Central memory CD8-positive, alpha-beta T cell (primary cell): ENCODE results near the gene GDPD4.
A peak's percentile ranks its signal among the peaks of the same experiment; 100 is the strongest.

ENCODE experiments used
- ATAC-seq: fragments of 150-1000 bp; cut with Tn5 transposase; replicated peaks from 2 replicates; pipeline ENCODE4 v1.10.0; 2022; ENCODE audit warnings: mild to moderate bottlenecking, moderate FRiP score, moderate number of reproducible peaks; ENCODE audit not compliant: poor library complexity, severe bottlenecking; ENCODE audit errors: extremely low read depth
- DNase-seq, 2 donors: peaks; one replicate each; pipeline ENCODE4 v3.0.0; 2021; ENCODE audit warnings: low spot score in 2 of 2
- H3K27ac Mint-ChIP-seq: one replicate; pipeline ENCODE4 v1.8.0; 2022; ENCODE audit warnings: low read depth, mild to moderate bottlenecking, moderate library complexity, mixed read lengths
- H3K27me3 Mint-ChIP-seq: one replicate; pipeline ENCODE4 v1.8.0; 2022; ENCODE audit warnings: mixed read lengths
- H3K36me3 Mint-ChIP-seq: one replicate; pipeline ENCODE4 v1.8.0; 2022; ENCODE audit warnings: mild to moderate bottlenecking, moderate library complexity, mixed read lengths; ENCODE audit not compliant: insufficient read depth
- H3K4me1 Mint-ChIP-seq: one replicate; pipeline ENCODE4 v1.8.0; 2022; ENCODE audit warnings: mixed read lengths
- H3K4me3 Mint-ChIP-seq: one replicate; pipeline ENCODE4 v1.8.0; 2022; ENCODE audit warnings: mild to moderate bottlenecking, moderate library complexity, mixed read lengths
- H3K9me3 Mint-ChIP-seq: one replicate; pipeline ENCODE4 v1.8.0; 2022; ENCODE audit warnings: mixed read lengths

GDPD4 gene

DNA sequence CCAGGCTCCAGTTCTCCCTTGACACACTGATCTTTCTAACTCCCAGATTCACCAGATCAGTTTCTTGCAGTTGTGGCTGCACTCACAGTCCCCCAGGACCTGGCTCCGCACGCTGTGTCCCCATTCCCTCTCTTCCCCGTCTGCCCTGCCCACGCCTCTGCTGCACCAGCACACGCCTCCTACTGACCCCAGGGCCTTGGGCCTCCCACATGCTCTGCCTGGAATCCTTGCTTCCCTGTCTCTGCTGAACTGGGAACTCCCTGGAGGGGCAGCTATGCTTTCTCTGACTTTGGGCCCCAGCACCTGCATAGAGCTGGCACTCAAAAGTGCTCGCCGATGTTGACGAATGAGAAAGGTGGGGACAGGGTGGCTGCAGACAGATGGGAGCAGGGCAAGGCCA is 104.5 kb downstream of the GDPD4 start:
- Mint-ChIP-seq H3K27ac (no peak overlapping the region), H3K9me3 (no peaks in the 10 kb centered on the region), H3K4me1 (peaks cover 6% of the 10 kb centered on the region), H3K4me3 (no peak overlapping the region), H3K27me3 (peaks cover 16% of the 10 kb centered on the region), H3K36me3 (no peaks in the 10 kb centered on the region)
- no peak for DNase-seq
- no peak for ATAC-seq

DNA sequence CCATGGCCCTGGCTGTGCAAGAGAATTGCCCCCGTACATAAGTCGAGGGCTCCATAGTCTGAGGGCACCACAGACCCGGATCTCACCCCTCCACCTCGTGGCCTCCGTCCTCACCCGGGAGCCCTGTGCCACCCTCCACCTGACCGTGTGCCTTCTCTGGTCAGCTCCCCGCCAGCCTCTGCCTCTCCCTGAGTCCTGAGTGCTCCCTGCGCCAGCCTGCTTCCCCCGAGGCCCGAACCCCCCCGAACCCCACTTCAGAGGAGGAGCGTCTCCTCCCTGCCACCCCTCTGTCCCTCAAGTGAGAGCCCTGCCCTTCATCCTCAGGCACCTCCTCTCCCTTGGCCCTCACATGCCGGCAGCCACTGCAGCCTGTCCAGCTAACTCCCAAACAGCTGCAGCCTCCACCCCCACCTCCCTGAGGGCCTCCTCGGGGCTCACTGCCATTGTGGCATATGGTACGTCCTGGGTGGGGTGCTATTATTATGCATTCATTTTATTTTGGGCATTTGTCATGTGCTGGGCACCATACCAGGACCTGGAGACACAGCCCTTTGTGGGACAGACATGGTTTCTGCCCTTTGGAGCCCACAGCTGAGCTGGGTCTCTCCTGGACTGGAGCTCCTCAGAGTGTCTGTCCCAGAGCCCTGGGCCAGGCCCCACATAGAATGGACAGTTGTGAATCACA is 106.3 kb downstream of the GDPD4 start:
- no peak for ATAC-seq
- no peak for DNase-seq
- no peak overlapping the region for H3K27ac Mint-ChIP-seq
- H3K4me1 Mint-ChIP-seq = peaks cover 6% of the 10 kb centered on the region
- no peaks in the 10 kb centered on the region for H3K36me3 Mint-ChIP-seq
- no peaks in the 10 kb centered on the region for H3K9me3 Mint-ChIP-seq
- H3K27me3 Mint-ChIP-seq = peaks cover 16% of the 10 kb centered on the region
- H3K4me3 Mint-ChIP-seq = no peak overlapping the region

DNA sequence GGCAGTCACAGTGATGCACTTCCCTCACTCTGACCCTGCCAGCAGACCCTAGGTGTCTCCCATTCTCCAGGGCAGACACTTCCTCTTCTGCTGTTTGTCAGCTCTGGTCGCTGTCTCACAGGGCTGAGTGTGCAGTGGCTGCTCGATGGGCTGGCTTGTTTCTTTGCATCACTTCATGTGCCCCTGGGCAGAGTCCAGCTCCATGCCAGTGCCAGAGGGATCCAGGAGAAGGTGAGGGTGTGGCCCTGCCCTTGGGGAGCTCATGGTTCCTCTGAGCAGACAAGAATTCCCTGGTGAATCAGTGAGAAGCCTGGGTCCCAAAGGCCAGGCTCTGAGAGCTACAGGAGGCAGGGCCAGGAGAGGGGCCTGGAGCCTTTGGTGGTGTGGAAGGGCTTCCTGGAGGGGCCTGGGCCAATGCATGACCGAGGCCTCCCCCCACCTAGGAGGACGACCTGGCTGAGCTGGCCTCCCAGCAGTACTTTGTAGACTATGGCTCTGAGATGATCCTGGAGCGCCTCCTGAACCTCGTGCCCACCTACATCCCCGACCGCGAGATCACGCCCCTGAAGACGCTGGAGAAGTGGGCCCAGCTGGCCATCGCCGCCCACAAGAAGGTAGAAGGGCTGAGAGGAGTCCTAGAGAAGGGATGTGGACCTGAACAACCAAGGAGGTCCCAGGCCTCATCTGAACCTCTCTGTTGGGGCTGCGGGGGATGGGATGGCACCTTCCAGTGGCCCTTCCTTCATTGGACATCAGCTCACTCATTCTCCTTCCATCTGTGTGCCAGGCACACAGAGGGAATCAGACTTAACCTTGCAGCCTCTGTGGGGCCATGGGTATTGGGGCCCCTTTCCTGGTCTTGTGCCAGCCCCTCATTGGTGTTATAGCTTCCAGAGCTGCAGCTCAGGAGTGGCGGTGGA is 107.3 kb downstream of the GDPD4 start:
- Mint-ChIP-seq H3K4me3 (no peak overlapping the region), H3K4me1 (peaks cover 6% of the 10 kb centered on the region), H3K36me3 (no peaks in the 10 kb centered on the region), H3K27ac (no peak overlapping the region), H3K27me3 (peaks cover 10% of the 10 kb centered on the region), H3K9me3 (no peaks in the 10 kb centered on the region)
- ATAC-seq = no peak
- DNase-seq = no peak

DNA sequence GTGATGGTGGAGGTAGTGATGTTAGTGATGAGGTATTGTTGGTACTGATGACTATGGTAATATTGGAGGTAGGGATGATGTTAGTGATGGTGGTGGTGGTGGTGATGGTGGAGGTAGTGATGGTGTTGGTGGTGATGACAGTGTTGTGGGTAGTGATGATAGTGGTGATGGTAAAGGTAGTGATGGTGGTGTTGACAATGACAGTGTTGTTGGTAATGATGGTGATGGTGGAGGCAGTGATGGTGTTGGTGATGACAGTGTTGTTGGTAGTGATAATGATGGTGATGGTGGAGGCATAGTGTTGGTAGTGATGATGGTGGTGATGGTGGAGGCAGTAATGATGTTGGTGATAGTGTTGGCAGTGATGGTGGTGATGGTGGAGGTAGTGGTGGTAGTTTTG is 108.3 kb downstream of the GDPD4 start:
- no peak for DNase-seq
- no peak for ATAC-seq
- no peak overlapping the region for H3K4me3 Mint-ChIP-seq
- no peaks in the 10 kb centered on the region for H3K36me3 Mint-ChIP-seq
- no peak overlapping the region for H3K27ac Mint-ChIP-seq
- peaks cover under 1% of the 10 kb centered on the region for H3K27me3 Mint-ChIP-seq
- peaks cover under 1% of the 10 kb centered on the region for H3K4me1 Mint-ChIP-seq
- H3K9me3 Mint-ChIP-seq = no peaks in the 10 kb centered on the region

DNA sequence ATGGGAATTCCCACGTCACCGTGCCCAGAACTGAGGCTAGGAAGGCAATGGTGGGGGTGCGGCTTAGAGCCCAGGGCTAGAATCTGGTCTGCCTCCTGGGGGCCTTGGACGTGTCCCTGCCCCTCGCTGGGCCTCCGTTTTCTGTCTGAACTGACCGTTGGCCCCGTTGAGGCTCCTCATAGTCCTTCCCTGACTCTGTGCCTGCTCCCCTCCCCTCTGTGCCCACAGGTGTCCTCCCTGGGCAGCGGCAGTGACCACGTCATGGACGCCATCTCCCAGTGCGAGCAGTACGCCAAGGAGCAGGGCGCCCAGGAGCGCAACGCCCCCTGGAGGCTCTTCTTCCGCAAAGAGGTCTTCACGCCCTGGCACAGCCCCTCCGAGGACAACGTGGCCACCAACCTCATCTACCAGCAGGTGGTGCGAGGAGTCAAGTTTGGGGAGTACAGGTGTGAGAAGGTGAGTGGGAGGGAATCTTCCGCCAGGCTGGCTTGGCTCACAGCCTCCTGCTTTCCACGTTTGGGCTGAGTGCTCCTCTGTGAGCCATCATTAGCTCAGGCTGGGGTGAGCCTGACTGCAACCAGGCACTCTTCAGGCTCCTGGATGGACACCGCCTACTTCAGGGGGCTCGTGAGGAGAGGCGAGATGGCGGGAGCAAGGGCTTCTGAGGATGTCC is 109.5 kb downstream of the GDPD4 start:
- H3K4me1 Mint-ChIP-seq = no peaks in the 10 kb centered on the region
- H3K27ac Mint-ChIP-seq = no peak overlapping the region
- no peaks in the 10 kb centered on the region for H3K27me3 Mint-ChIP-seq
- no peaks in the 10 kb centered on the region for H3K36me3 Mint-ChIP-seq
- peak; percentile 36 for ATAC-seq
- no peak for DNase-seq
- no peaks in the 10 kb centered on the region for H3K9me3 Mint-ChIP-seq
- no peak overlapping the region for H3K4me3 Mint-ChIP-seq

DNA sequence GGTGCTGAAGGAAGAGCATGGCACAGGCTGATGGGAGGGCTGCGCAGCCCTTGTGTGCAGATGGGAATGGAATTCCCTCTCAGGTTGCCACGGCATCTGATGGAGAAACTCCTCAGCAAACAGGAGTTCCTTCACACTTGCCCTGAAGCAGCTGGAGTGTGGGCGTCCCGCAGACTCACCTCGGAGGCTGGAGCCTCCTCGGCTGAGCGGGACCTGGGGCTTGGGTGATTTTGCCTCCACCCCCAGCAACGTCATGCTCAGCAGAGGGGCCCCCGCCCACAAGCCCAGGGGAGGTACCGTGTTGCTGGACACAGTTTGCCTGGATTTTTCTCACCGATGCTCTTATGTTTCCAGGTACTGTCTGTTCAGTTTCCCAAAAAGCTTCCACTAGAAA is 110.1 kb downstream of the GDPD4 start:
- Mint-ChIP-seq H3K4me1 (no peaks in the 10 kb centered on the region), H3K27me3 (no peaks in the 10 kb centered on the region), H3K9me3 (no peaks in the 10 kb centered on the region), H3K27ac (no peak overlapping the region), H3K36me3 (no peaks in the 10 kb centered on the region), H3K4me3 (no peak overlapping the region)
- DNase-seq (no peak), ATAC-seq (no peak)

DNA sequence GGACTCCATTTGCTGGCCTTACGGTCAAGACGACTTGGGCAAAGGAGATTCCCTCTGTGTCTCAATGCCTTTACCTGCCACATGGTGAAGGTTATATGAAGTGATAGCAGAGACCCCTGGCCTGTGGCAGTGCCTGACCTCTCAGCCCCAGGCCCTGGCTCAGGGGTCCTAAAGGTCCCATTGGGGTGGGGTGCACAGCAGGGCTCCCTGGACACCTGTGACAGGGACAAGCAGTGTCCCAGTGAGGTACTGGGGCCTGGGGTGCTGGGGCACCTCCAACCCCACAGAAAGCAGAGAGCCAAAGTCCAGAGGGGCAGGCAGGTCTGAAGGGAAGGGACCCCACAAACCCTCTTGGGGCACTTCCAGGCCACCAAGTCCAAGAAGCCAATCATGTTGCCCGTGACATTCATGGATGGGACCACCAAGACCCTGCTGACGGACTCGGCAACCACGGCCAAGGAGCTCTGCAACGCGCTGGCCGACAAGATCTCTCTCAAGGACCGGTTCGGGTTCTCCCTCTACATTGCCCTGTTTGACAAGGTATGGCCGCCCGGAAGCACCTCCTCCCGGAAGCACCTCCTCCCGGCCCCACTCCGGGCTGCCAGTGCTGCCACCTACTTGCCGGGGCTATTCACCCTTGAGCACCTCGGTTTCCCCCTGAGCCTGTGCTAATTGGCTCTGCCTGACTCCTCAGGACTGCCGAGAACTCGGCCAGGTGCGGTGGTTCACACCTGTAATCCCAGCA is 111.0 kb downstream of the GDPD4 start:
- H3K27ac Mint-ChIP-seq = no peak overlapping the region
- no peaks in the 10 kb centered on the region for H3K27me3 Mint-ChIP-seq
- no peaks in the 10 kb centered on the region for H3K9me3 Mint-ChIP-seq
- no peaks in the 10 kb centered on the region for H3K36me3 Mint-ChIP-seq
- H3K4me3 Mint-ChIP-seq = no peak overlapping the region
- no peak for DNase-seq
- no peak for ATAC-seq
- H3K4me1 Mint-ChIP-seq = no peaks in the 10 kb centered on the region

DNA sequence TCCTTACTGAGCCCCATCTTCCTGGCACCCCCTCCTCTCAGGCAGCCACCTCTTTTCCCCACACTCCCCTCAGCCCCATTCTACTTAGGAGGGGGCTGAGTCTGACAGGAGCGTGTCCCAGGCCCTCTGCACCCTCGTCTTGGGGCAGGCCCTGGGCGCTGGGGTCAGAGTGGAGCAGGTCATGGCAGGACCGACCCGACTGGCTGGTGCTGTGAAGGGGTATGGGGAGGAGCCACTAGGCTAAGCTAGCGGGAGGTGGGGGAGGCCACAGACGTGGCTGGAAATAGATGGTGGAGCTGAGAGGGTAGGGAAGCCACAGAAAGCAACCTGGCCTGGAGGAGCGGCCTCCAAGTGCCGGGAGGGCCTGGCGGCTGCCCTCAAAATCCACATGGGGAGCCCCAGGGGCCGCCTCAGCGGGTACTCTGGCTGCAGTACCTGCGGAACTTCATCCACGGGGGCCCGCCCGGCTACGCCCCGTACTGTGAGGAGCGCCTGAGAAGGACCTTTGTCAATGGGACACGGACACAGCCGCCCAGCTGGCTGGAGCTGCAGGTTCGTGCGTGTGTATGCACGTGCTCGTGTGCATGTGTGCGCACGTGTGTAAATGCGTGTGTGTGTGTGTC is 111.8 kb downstream of the GDPD4 start:
- H3K27me3 Mint-ChIP-seq = no peaks in the 10 kb centered on the region
- ATAC-seq (no peak), DNase-seq (no peak)
- H3K4me1 Mint-ChIP-seq = no peaks in the 10 kb centered on the region
- no peaks in the 10 kb centered on the region for H3K9me3 Mint-ChIP-seq
- H3K27ac Mint-ChIP-seq = no peak overlapping the region
- H3K36me3 Mint-ChIP-seq = no peaks in the 10 kb centered on the region
- no peak overlapping the region for H3K4me3 Mint-ChIP-seq

DNA sequence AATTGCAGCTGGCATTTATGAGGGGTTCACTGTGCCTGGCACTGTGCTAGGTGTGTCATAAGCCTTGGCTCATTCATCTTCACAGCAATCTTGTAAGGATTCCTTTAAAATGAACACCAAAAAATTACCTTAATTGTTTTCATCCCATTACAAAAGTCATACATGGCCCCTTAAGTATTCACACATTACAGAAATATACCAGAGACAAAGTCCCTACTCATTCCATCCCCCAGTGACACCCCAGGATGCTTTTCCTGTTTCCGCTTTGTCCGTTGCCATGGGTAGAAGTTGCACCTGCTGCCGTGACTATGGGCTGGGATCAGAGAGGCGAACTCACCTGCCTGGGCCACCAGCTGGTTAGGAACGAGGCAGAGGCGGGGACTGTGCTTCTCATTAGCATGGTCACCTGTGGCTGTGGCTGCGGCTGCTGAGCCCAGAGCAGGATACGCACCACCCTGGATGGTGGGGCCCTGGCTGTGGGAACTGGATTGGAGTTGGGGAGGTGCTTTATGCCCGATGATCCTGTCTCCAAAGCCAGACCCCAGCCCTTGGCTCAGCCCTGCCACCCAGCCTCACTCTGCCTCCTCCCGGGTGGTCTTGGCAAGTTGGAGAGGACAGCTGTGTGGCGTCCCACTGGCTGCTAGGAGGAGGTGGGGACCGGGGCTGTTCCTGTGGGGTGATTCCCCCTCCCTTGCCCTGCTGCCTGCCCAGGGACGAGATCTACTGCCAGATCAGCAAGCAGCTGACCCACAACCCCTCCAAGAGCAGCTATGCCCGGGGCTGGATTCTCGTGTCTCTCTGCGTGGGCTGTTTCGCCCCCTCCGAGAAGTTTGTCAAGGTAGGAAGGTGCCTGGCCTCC is 112.6 kb downstream of the GDPD4 start:
- no peaks in the 10 kb centered on the region for H3K27me3 Mint-ChIP-seq
- no peak overlapping the region for H3K4me3 Mint-ChIP-seq
- no peaks in the 10 kb centered on the region for H3K9me3 Mint-ChIP-seq
- no peaks in the 10 kb centered on the region for H3K36me3 Mint-ChIP-seq
- no peak for DNase-seq
- H3K27ac Mint-ChIP-seq = no peak overlapping the region
- no peaks in the 10 kb centered on the region for H3K4me1 Mint-ChIP-seq
- no peak for ATAC-seq

DNA sequence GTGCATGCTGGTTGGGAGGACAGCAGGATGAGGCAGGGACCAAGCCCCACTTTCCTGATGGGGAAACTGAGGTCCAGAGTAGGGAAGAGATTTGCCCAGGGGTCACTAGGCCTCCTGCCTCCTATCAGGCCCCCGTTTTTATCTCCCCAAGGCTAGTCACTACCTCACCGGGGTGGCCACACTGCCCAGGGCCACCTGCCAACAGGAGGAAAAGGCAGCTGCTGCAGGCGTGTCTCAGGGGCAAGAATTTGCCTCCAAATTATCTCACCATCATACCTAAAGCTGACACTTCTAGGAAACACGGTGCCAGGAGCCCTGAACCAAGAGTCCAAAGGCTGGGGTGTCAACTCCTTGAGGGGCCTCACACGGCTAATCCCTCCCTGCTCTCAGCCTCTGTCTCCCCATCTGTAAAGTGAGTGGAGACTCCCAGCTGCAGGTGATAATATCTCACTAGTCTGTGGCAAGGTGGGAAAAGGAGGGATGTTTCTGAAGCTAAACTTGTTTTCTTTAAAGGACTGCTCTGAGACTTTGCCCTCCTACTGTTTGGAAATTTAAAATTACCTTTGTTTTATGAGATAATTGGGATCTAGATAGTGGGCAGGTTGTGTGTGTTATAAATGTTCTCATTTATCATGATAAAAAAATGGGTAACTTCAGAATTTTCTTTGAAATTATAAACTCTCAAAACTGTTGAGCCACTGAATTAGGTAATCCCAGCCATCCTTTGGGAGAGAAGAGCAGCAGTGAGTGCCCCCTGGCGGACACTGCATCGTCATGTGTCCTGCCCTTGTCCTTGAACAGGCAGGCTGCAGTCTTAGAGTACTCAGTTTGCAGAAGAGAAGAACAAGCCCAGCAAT is 113.5 kb downstream of the GDPD4 start:
- ATAC-seq (peak; percentile 65), DNase-seq (peak; percentile 37 to 38)
- H3K9me3 Mint-ChIP-seq = no peaks in the 10 kb centered on the region
- H3K27me3 Mint-ChIP-seq = no peaks in the 10 kb centered on the region
- H3K4me3 Mint-ChIP-seq = no peak overlapping the region
- H3K36me3 Mint-ChIP-seq = no peaks in the 10 kb centered on the region
- H3K4me1 Mint-ChIP-seq = no peaks in the 10 kb centered on the region
- H3K27ac Mint-ChIP-seq = no peak overlapping the region
